ENCODE data around the gene ZDHHC3.
A peak's percentile ranks its signal among the peaks of the same experiment; 100 is the strongest.

The ZDHHC3 gene

DNA sequence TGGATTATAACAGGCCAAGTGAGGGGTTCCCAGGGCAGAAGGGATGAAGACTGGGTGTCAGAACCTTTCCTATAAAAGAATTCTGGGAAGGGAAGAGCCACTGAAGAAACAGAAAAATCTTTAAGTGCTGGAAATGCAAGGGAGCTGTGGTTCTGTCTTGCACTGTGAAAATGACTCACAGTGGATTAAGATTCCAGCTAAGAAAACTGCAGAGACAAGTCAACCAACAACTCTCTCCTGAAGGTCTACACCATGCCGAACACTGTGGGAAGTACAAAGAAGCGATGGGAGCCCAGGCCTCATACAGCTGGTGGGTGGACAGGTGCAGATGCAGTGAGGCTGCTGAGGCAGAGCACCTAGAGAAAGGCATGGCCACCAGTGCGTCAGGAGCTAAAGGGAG lies 27.7 kb downstream of the ZDHHC3 start:
- no peak for DNase-seq
- in situ Hi-C loops (cut with HindIII; ENCODE audit: low pct_ligation_motif_present, low pct_unique_long_range_greater_than_20kb, low sequenced_read_pairs) = no loop called here

DNA sequence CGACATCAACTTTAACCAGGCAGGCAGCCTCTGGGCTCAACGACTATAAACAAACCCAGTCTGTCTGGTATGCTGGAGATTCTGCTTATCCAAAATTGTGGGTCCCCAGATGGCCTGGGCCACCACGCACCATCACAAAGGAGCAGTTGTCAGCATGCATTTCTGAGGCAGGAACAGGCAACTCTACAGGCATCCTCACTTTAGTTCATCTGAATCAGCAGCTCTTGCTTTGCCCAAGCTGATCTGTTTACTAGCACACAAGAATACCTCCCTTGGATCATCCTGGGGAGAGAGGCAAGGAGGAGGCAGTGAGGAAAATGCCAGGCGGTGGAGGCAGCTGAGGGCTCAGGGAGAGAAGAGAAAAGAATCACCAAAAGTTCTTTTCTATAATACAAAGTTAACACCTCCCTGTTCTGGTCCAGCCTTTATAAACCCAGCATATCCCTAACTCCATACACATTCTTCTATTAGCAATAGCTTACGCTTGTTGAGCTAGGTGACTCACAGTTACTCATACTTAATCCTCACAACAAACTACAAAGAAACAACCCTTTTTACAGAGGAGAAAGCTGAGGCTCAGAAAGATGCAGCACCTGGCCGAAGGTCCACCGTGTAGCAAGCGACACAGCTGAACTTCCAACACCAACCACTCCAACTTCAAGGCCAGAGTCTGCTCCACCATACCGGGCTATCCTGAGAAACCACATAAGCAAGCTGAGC lies 33.6 kb downstream of the ZDHHC3 start:
- DNase-seq = peak; percentile 7
- in situ Hi-C loops (cut with HindIII; ENCODE audit: low pct_ligation_motif_present, low pct_unique_long_range_greater_than_20kb, low sequenced_read_pairs) = no loop called here

DNA sequence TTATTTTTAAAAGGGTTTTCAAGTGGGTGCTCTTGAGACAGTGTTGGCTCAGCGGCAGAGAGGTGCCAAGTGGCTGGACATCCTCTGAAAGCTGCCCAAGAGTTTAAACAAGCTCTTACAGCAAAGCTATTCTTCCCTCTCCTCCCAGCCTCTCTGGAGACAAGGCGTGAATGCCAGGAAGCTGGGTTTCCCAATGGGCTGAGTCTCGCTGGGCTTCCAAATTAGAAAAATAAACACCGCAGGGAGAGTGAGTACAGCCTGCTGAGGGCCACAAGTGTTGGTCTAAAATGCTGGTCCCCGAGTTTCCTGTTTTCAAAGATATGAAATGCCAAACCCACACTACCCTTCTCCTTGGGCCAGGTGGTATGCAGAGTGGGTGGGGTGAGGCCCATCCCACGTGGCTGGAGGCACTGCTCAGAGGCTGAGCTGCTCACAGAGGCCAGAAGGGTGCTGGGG lies 36.4 kb downstream of the ZDHHC3 start:
- in situ Hi-C loops (cut with HindIII; ENCODE audit: low pct_ligation_motif_present, low pct_unique_long_range_greater_than_20kb, low sequenced_read_pairs) = no loop called here
- no peak for DNase-seq

DNA sequence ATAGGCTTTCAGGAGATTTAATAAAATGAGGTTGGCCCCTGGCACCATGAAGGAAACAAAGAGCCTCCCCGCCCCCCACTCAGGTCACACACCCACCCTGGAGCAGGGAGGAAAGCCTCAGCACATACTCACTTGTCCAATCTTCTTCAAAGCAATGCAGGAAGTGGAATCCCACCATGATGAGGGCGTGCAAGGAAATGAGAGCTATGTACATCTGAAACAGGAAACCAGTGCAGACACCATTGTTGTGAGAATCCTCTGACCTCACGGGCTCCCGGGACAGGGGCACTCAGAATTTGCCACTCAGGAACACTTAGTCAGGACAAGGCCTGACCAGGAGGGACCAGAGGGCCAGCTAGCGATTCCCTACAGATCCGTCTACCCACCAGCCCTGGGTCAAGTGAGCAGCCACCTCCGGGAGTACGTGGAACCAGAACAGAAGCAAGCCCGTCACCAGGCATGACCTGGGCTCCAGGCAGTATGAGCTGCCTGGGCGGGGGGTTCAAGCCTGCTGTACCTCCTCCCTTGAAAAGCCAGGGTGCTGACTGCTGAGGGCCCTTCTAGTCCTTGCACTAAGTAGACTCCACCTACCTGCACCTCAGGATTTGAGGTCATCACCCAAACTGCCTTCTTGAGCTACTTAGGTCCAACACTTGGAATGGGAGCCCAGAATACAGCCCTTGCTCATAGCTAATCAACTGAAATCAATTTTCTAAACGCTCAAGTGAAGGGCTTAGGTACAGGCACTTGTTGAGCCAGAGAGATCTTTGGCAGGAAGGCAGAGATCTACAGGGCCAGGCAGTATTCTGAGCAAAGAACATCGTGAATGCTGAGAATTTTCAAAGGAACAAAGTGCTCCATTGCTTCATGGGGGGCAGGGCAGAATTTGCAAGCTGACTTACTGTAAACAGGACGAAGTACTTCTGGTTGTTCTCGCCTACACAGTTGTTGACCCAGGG lies 42.7 kb downstream of the ZDHHC3 start:
- in situ Hi-C loops (cut with HindIII; ENCODE audit: low pct_ligation_motif_present, low pct_unique_long_range_greater_than_20kb, low sequenced_read_pairs) = no loop called here
- DNase-seq = no peak

DNA sequence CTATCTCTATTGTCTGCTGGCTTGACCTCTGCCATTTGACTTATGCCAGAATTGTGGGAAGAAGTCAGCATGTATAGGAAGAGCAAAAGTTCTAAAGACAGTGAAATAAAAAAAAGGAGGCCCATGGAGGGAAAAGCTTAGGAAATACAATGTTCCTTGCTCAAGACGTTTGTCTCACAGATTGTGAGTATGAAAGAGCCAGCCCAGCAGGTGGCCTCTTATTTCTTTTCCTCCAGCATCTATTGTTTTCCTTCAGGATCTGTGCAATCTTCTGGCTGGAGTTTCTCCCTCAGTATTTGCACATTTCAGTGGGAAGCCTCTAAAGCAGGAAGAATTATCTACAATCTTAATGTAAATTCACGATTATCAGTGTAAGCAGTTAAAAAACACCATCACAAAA lies 43.7 kb downstream of the ZDHHC3 start:
- in situ Hi-C loops (cut with HindIII; ENCODE audit: low pct_ligation_motif_present, low pct_unique_long_range_greater_than_20kb, low sequenced_read_pairs) = no loop called here
- no peak for DNase-seq

DNA sequence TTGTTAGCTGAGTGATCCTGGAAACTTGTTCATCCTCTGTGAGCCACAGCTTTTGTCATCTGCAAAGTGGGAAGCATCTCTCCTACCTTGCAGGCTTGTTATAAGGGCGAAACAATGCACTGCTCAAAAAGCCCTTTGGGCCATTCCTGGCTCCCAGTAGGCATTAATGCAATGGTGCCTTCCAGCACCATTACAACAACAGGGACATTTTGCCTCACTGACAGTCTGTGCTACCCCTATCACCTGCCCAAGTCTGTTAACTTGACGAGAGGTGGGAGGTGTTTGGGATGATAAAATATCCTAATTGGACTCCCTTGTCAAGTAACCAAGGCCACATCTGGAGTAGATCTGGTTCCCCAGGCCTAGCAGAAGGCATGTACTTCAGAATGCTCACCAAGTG lies 44.2 kb downstream of the ZDHHC3 start:
- in situ Hi-C loops (cut with HindIII; ENCODE audit: low pct_ligation_motif_present, low pct_unique_long_range_greater_than_20kb, low sequenced_read_pairs) = no loop called here
- no peak for DNase-seq

DNA sequence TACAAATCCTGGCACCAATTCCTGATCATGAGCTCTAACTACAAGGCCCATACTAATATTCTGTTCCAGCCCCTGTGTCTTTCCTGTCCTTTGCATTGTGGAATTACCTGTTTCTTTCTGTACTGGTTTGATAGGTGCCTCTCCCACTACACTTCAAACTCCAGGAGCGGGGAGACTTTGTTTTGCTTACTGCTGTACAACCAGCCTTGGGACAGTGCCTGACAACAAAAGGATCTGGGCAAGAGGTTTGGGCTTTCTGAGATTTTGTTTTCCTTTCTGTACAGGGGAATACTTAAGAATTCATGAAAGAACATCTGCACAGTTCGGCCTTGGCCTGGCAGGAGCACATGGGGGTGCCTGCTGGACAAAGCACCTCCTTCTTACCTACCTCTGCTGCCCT lies 45.1 kb downstream of the ZDHHC3 start:
- in situ Hi-C loops (cut with HindIII; ENCODE audit: low pct_ligation_motif_present, low pct_unique_long_range_greater_than_20kb, low sequenced_read_pairs) = no loop called here
- DNase-seq = no peak

DNA sequence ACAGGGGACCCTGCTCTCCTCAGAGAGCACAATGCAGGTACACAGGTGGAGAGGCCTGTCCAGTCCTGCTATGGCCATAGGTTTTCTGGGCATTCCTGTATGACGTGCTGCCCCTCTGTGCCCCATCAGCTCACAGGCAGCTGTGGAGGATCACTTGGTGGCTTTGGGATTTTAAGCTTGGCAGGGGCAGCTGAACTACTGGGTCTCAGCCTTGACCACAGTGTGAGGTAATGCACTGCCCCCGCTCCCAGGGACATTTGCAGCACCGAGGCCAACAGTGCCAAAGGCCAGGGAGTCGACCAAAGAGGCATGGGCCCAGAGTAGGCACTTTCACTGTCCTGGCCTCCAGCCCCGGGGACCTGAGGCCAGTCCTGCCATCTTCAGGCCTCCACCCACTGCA lies 46.2 kb downstream of the ZDHHC3 start:
- no peak for DNase-seq
- in situ Hi-C loops (cut with HindIII; ENCODE audit: low pct_ligation_motif_present, low pct_unique_long_range_greater_than_20kb, low sequenced_read_pairs) = no loop called here

DNA sequence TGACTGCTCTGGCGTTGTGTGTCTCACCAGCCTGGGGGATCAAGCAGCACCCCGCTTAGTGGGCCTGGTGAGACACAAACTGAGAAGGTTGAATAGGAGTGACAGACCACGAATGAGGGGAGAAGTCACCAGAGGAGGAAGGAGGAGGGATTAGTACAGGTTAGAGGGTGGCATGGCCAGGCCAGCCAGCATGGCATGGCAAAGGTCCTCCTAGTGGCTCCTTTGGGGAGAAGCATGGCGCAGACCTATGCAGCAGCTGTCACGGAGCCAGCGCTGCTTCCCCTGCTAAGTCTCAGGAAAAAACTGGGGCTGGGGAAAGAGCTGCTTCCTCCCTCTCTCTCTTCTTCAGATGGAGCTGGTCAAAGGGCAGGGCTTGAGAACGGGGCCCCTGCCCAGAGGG lies 48.6 kb downstream of the ZDHHC3 start:
- in situ Hi-C loops (cut with HindIII; ENCODE audit: low pct_ligation_motif_present, low pct_unique_long_range_greater_than_20kb, low sequenced_read_pairs) = no loop called here
- no peak for DNase-seq

DNA sequence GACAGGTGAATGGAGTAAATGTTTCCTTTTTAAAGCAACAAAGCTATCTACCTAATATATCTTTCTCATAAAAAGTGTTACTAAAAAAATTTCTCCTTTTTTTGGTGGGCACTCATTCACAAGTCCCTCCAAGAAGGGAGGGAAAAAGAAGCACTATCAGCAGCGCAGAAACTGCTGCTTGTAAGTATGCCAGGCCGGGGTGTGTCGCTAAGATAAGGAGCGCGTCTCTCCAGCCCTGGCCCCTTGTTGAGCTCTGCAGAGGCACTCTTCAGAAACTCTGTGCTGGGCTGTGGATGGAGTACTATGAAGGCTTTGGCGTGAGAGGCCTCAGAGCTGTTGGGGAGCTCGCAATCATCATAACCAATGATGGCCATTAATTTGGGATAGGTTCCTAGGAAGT lies 49.1 kb downstream of the ZDHHC3 start:
- in situ Hi-C loops (cut with HindIII; ENCODE audit: low pct_ligation_motif_present, low pct_unique_long_range_greater_than_20kb, low sequenced_read_pairs) = no loop called here
- no peak for DNase-seq

DNA sequence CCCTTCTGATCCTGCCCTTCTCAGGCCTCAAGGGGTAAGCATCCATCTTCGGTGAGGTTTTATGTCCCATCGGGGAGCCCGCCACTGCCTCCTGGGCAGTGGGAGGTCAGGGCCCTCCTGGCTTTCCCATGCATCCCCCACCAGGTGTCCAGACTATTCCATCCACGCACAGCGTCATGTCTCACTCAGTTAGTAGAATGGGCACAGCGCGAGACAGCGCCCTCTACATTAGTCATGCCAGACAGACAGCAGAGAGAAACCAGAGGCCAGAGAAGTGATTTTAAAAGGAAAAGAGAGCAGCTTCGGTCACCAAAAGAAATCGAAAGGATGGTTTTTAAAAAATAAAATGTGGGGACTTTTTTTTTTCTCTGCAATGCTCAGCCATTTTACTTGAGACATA lies 49.8 kb downstream of the ZDHHC3 start:
- in situ Hi-C loops (cut with HindIII; ENCODE audit: low pct_ligation_motif_present, low pct_unique_long_range_greater_than_20kb, low sequenced_read_pairs) = no loop called here

DNA sequence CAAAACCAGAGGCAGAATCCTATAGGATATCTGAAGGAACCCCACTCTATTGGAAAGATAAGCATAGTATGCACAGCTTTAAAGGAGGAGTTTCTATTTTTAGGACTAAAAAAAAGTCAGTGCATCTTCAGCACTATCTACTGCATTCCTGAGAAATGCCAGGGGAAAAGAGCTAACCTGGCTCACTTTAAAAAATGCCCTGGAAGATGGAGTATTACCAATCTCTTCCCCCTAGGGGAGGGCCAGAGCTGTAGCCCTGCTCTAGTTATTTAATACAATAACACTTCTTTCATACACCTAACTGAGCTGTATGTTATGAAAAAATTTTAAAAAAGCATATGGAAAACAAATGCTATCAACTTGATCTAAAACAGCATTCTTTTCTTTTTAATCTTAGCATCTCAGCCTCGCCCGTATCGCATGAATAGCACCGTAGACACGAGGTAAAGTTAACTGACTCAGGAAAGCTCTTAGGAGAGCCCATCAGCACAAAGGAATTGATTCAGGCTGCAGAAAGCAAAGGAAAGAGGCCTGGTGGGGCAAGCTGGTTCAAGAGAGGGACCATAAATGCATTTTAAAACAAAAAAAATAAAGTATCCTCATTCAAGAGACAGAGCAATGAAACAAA lies 51.4 kb downstream of the ZDHHC3 start:
- in situ Hi-C loops (cut with HindIII; ENCODE audit: low pct_ligation_motif_present, low pct_unique_long_range_greater_than_20kb, low sequenced_read_pairs) = no loop called here
- DNase-seq = no peak

More for the DNA sequence above, 49.8 kb downstream of the ZDHHC3 start:
- no peak for DNase-seq

DNA sequence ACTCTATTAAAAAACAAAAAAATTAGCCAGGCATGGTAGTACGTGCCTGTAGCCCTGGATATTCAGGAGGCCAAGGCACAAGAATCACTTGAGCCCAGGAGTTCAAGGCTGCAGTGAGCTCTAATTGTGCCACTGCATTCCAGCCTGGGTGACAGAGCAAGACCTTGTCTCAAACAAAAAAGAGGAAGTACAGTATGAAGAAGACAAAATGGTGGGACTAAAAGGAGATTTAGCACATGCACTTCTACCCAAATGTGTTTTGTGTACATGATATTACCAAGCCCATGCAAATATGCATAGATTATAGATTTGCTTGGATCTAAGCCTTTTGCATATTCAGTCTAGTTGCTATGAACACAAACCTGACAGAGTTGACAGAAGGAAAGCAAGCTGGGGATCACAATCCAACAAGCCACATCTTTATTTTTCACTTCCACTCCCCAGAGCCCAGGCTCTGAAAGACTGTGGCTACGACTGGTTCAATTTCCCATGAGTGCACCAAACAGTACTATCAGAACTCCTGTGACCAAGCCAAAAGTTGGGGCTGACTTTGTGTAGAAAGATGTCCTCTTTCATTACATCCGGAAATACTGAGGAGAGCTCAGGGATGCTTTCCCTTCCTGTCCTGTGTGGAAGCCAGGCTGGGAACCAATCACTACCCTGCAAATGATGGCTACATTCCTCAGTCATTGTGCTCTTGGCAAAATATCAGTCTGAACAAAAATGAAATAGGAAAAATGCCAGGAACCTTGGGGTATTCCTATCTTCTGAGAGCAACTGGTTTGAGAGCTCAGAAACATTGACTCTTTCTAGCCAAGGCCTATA lies 52.1 kb downstream of the ZDHHC3 start:
- DNase-seq = no peak
- in situ Hi-C loops (cut with HindIII; ENCODE audit: low pct_ligation_motif_present, low pct_unique_long_range_greater_than_20kb, low sequenced_read_pairs) = no loop called here

DNA sequence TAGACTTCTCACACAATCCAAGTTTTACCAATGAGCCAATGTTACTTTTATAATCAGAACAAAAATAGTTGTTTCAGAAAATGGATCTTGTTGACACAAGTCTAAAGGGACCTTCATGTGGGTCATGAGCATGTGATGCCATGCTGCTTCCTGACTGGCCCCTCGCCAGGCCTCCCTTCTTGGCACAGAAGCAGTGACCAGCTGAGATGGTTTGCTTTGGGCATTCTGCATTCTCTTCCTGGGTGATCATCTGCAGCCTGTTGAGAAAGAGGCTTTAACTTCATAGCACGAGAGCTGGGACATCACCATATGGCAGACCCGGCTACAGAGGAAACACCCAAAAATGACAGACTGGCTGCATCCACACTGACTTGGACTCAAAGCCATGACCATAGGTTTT lies 55.9 kb downstream of the ZDHHC3 start:
- no peak for DNase-seq
- in situ Hi-C loops (cut with HindIII; ENCODE audit: low pct_ligation_motif_present, low pct_unique_long_range_greater_than_20kb, low sequenced_read_pairs) = no loop called here

DNA sequence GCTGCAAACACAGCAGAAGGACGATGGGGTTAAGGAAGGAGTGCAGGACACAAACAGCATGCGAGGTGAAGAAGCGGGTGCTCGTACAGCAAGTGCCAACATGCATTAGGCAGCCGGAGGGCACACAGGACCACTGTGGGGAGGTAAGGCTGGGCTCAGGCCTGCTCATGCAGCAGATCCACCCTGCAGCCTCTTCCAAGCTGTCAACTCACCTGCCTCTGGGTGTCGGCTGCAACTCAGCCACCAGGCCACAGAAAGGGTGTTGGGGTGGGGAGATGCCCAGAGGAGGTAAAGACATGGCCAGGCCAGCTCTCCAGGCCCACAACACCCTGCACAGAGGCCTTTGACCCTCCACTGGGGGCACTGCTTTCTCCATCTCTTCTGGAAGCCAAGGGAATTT lies 57.4 kb downstream of the ZDHHC3 start:
- no peak for DNase-seq
- in situ Hi-C loops (cut with HindIII; ENCODE audit: low pct_ligation_motif_present, low pct_unique_long_range_greater_than_20kb, low sequenced_read_pairs) = no loop called here

DNA sequence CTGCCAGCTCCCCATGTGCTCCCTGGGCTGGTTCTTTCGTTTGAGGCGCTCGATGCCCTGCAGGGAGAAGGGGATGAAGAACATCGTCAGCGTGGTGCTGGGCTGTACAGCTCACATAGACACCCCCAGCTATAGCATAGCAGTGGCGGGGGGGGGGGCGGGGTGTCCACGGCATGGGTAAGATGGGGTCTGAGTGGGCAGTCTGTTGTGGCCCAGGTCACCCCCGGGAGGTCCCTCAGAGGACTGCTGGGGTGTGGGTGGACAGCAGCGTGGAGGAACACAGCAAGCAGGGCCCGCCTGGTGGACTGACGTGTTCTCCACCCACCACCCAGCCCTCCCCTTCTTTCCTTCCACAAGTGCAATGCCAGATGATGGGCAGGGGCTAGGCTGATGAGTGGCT lies 57.9 kb downstream of the ZDHHC3 start:
- in situ Hi-C loops (cut with HindIII; ENCODE audit: low pct_ligation_motif_present, low pct_unique_long_range_greater_than_20kb, low sequenced_read_pairs) = no loop called here
- DNase-seq = no peak

DNA sequence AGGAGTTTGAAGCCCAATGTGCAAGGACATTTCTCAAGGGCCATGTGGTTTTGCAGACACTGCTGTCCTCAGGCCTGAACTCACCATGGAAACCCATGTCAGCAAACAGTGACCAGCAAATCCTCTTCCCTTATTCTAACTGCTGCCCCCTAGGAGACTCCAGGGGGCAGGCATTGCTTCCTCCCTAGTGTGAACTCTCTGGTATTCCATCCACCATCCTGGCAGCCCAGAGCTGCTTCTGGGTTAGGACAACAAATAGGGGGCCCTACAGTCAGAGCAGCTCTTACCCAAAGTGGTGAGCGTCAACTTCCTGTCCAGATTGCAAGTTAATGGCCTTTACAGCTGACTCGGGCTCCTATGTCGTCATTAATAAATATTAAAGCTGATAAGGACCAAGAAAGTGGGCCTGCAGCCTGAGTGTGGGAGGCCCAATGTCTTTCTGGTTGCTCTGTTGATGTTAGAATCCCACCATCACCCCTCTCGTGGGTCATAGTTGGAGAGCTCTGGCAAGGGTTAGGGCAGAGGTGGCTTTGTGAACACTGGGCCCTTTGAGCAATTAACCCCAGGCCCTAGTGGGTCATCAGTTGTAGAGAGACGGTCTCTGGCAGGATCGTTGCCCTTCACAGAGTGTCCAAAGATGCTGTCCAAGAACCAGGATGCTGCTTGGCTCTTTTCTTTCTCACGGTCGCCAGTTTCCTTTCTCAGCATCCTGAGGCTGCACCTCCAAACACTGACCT lies 60.1 kb downstream of the ZDHHC3 start:
- DNase-seq = no peak
- in situ Hi-C loops (cut with HindIII; ENCODE audit: low pct_ligation_motif_present, low pct_unique_long_range_greater_than_20kb, low sequenced_read_pairs) = no loop called here

DNA sequence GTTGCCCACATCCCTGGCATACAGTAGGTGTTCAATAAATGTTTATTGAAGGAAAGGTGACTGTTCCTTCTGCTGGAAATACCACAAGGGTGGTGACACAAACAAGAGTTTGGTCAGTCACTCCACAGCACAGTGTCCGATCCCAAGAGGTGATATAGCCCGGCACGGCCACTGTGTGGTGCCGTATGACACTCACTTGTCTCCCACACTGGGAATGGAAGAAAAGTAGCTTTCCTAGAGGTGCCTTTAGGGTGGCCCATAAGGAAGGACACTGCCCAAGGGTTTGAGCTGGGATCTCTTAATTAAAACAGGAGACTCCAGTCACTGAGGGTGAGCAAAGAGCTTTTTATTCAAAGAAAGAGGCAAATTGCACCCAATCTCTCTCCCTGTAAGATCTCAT lies 61.0 kb downstream of the ZDHHC3 start:
- DNase-seq = peak; percentile 8

More for the DNA sequence above, 61.0 kb downstream of the ZDHHC3 start:
- in situ Hi-C loops (cut with HindIII; ENCODE audit: low pct_ligation_motif_present, low pct_unique_long_range_greater_than_20kb, low sequenced_read_pairs) = no loop called here

Measured in ACHN (cell line).